Fibroblast of villous mesenchyme (primary cell): ENCODE data around the gene PCDHA11. TPM values are rescaled to one million over a fixed set of nuclear protein-coding genes. Genes with fewer than 3 reads are reported as not detected.
"Not testable (repeated sequence)": the region's sequence is repeated elsewhere in the genome, so short reads cannot be mapped to it uniquely, and the experiment has no call there.

Experiments
- DNase-seq: peaks from one replicate; pipeline ENCODE4 v3.0.0-alpha.2; 2010; ENCODE audit warnings: low read depth
- H3K4me3 ChIP-seq: 2 replicates; pipeline ENCODE4 v1.5.1; 2011; ENCODE audit warnings: low read depth, mild to moderate bottlenecking, low read length
- total RNA-seq: library from RNA; depleted of rRNA; stranded (reverse); fragments of >200 nt; gene quantifications from 2 replicates; pipeline ENCODE4 v1.2.3, GENCODE V29; 2012
- TF ChIP-seq, protein P1 (sequence below): IDR thresholded peaks from 2 replicates; pipeline ENCODE4 v1.5.1; 2012; ENCODE audit warnings: low read depth, mild to moderate bottlenecking, low read length; ENCODE audit not compliant: insufficient read depth

PCDHA11 gene
- total RNA-seq, 1 donor: under 0.01 TPM

DNA sequence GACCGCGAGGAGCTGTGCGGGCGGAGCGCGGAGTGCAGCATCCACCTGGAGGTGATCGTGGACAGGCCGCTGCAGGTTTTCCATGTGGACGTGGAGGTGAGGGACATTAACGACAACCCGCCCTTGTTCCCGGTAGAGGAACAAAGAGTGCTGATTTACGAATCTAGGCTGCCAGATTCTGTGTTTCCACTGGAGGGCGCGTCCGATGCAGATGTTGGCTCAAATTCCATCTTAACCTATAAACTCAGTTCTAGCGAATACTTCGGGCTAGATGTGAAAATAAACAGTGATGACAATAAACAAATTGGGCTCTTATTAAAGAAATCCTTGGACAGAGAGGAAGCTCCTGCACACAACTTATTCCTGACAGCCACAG lies 40.4 kb upstream of the PCDHA11 start:
- TF ChIP-seq, protein P1, sequence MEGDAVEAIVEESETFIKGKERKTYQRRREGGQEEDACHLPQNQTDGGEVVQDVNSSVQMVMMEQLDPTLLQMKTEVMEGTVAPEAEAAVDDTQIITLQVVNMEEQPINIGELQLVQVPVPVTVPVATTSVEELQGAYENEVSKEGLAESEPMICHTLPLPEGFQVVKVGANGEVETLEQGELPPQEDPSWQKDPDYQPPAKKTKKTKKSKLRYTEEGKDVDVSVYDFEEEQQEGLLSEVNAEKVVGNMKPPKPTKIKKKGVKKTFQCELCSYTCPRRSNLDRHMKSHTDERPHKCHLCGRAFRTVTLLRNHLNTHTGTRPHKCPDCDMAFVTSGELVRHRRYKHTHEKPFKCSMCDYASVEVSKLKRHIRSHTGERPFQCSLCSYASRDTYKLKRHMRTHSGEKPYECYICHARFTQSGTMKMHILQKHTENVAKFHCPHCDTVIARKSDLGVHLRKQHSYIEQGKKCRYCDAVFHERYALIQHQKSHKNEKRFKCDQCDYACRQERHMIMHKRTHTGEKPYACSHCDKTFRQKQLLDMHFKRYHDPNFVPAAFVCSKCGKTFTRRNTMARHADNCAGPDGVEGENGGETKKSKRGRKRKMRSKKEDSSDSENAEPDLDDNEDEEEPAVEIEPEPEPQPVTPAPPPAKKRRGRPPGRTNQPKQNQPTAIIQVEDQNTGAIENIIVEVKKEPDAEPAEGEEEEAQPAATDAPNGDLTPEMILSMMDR: no peak
- no peak for DNase-seq
- no peak overlapping the region for H3K4me3 ChIP-seq

- H3K4me3 ChIP-seq, DNase-seq: not testable (repeated sequence)
These were observed 39.0 kb upstream of the PCDHA11 start for GRCh38 chr5:140829511-140830501.

GRCh38 chr5:140833993-140834392 lies 34.8 kb upstream of the PCDHA11 start, which contains the start of gene PCDHA7:
TSS of gene PCDHA7 (plus strand) at chr5:140834269. CDS start at chr5:140834384, 115 bp downstream.
- TF ChIP-seq, protein P1: no peak
- peak; percentile 18 for DNase-seq
- H3K4me3 ChIP-seq: peak within 1 kb of the TSS; percentile 33

GRCh38 chr5:140834439-140835008 lies 34.2 kb upstream of the PCDHA11 start:
- DNase-seq: not testable (repeated sequence)
- peak overlapping the region; percentile 33 for H3K4me3 ChIP-seq

GRCh38 chr5:140835622-140836510 lies 32.9 kb upstream of the PCDHA11 start:
- no peak for DNase-seq
- H3K4me3 ChIP-seq: no peak overlapping the region
- TF ChIP-seq, protein P1: no peak

GRCh38 chr5:140840978-140841962 lies 27.5 kb upstream of the PCDHA11 start, which contains the start of gene PCDHA8:
TSS of gene PCDHA8 (plus strand) at chr5:140841187. CDS start at chr5:140841322, 135 bp downstream.
- DNase-seq: no peak
- H3K4me3 ChIP-seq: no peak within 1 kb of the TSS
- TF ChIP-seq, protein P1: peak; percentile 35
